Prostate gland (tissue), 2 donors: Measurements from ENCODE around the gene TBX2. TPM values are rescaled to one million over a fixed set of nuclear protein-coding genes. Genes with fewer than 3 reads are reported as not detected.

Source experiments
- DNase-seq: peaks from one replicate; pipeline ENCODE4 v3.0.0-alpha.2; 2019; ENCODE audit warnings: low spot score
- H3K27ac ChIP-seq, 2 donors: fragments of 200-600 bp; sonication (generic); 2 replicates each; pipeline ENCODE4 v1.5.1; 2017 to 2019
- H3K27me3 ChIP-seq: fragments of 200-600 bp; sonication (generic); replicated peaks from 2 replicates; pipeline ENCODE4 v1.5.1; 2019; ENCODE audit not compliant: insufficient read depth
- H3K36me3 ChIP-seq, 2 donors: fragments of 200-600 bp; sonication (generic); 1 replicate in 1 of 2; 2 replicates in 1 of 2; pipeline versions ENCODE4 v1.5.1 to v1.8.1; 2017 to 2019
- H3K4me1 ChIP-seq: fragments of 200-600 bp; sonication (generic); replicated peaks from 2 replicates; pipeline ENCODE4 v1.5.1; 2019
- H3K4me3 ChIP-seq, 2 donors: fragments of 200-600 bp; sonication (generic); 2 replicates each; pipeline ENCODE4 v1.5.1; 2017 to 2019
- H3K9me3 ChIP-seq: fragments of 200-600 bp; sonication (generic); 2 replicates; pipeline ENCODE4 v1.5.1; 2017
- CTCF ChIP-seq, 4 experiments: fragments of 200-600 bp in 2 of 4; fragments of 450-650 bp in 2 of 4; sonication (generic) in 2 of 4; IDR thresholded peaks; 1 replicate in 3 of 4; 2 replicates in 1 of 4; pipeline ENCODE4 v1.5.1; 2016 to 2019; ENCODE audit warnings: antibody characterized with exemption in 4 of 4, mild to moderate bottlenecking in 2 of 4, moderate library complexity in 2 of 4
- POLR2A ChIP-seq: fragments of 450-650 bp; IDR thresholded peaks from one replicate; pipeline ENCODE4 v1.6.1; 2016; ENCODE audit warnings: antibody characterized with exemption, mild to moderate bottlenecking
- POLR2AphosphoS5 ChIP-seq: sonication (generic); formaldehyde crosslinking; IDR thresholded peaks from one replicate; pipeline ENCODE4 v1.6.1; 2017; ENCODE audit warnings: antibody characterized with exemption
- WGBS: methylation state at CpG from one replicate; pipeline ENCODE4 v1.1.5; 2018; 5-methylcytosine and 5-hydroxymethylcytosine counted together
- intact Hi-C: fragments of 100-400 bp; cut with DNase I; formaldehyde crosslinking; loops from one replicate; pipeline ENCODE4 v1.14.2; 2022
- total RNA-seq, 2 donors: library from RNA; depleted of rRNA; stranded (reverse); fragments of >200 nt; gene quantifications; one replicate each; pipeline ENCODE4 v1.1.0, GENCODE V29; 2016

TBX2 gene
- total RNA-seq, 2 donors from 2014 or later: 9.2 to 34.1 TPM

GRCh38 chr17:61411011-61411260 is 11.3 kb downstream of the TBX2 start:
- intact Hi-C loops: loop anchor here (5.0 kb wide), 1 partner anchor 46 kb away; no protein-coding TSS in a partner anchor
- no peaks in the 10 kb centered on the region for H3K27me3 ChIP-seq
- 15% methylated on average over 14 of the region's 29 CpGs for WGBS
- H3K4me3 ChIP-seq: peak overlapping the region; percentile 52 to 55
- H3K4me1 ChIP-seq: no peaks in the 10 kb centered on the region
- DNase-seq: no peak
- peak overlapping the region; percentile 95 to 98 for H3K27ac ChIP-seq
- TF ChIP-seq POLR2AphosphoS5 (no peak), CTCF (IDR thresholded peaks at IDR 0.05) (no peak), POLR2A (no peak)
- H3K36me3 ChIP-seq: no peaks in the 10 kb centered on the region
- no peaks in the 10 kb centered on the region for H3K9me3 ChIP-seq

GRCh38 chr17:61411261-61412142 is 11.9 kb downstream of the TBX2 start:
- WGBS: 2% methylated on average over 61 of the region's 75 CpGs
- peak; percentile 73 for DNase-seq

DNA sequence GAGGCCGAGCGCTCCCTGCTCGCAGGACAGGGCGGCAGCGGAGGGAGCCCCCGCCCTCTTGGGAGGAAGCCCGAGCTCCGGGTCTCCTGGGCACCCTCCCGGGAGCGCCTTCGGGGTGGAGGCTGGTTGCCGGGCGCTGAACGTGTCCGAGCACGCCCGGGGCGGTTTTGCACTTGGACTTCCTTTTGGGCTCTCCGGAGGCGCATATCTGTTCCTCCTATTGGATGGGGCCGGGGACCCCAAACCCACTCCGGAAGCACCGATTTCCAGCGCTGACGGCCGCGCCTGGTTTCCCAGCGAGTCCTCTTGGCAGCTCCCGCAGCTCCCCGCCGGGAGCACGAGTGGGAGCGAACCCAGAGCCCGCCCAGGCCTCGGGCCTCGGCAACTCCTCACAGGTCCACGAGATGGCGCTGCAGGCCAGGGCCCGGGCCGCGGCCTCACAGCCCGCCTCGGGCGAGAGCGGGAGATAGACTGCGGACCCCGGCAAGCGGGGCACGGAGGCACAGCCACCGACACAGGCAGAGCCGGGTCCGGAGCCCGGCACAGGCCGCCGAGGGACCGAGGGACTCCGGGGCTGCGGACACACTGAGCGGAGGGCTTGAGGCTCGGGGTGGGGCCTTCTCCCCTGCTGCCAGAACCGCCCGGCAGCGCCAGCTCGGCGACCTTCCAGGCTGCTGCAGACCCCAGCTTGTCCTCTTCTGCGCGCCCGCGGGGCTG is 12.7 kb downstream of the TBX2 start:
- intact Hi-C loops: loop anchor here (1.0 to 5.0 kb wide), 4 partner anchors 45 to 653 kb away; partner anchors contain the start of gene MED13
- peak; percentile 65 for DNase-seq
- peak overlapping the region; percentile 52 to 55 for H3K4me3 ChIP-seq
- no peaks in the 10 kb centered on the region for H3K36me3 ChIP-seq
- no peaks in the 10 kb centered on the region for H3K4me1 ChIP-seq
- H3K9me3 ChIP-seq: no peaks in the 10 kb centered on the region
- WGBS: 0% methylated on average over 41 of the region's 69 CpGs
- H3K27me3 ChIP-seq: no peaks in the 10 kb centered on the region
- TF ChIP-seq CTCF (IDR thresholded peaks at IDR 0.05) (peak; percentile 97 to 99 (median 98)), POLR2AphosphoS5 (peak; percentile 18), POLR2A (no peak)
- H3K27ac ChIP-seq: peak overlapping the region; percentile 95 to 98

More at GRCh38 chr17:61411261-61412142, 11.9 kb downstream of the TBX2 start:
- no peaks in the 10 kb centered on the region for H3K36me3 ChIP-seq
- no peaks in the 10 kb centered on the region for H3K27me3 ChIP-seq
- peak overlapping the region; percentile 95 to 98 for H3K27ac ChIP-seq
- intact Hi-C loops: loop anchor here (1.0 to 5.0 kb wide), 4 partner anchors 46 to 654 kb away; partner anchors contain the start of gene MED13
- peak in 3 of 4 experiments; percentile 14 to 34 (median 19) for TF ChIP-seq CTCF (IDR thresholded peaks at IDR 0.05)
- no peak for TF ChIP-seq POLR2AphosphoS5
- H3K4me1 ChIP-seq: no peaks in the 10 kb centered on the region
- peak overlapping the region; percentile 52 to 55 for H3K4me3 ChIP-seq
- no peaks in the 10 kb centered on the region for H3K9me3 ChIP-seq

DNA sequence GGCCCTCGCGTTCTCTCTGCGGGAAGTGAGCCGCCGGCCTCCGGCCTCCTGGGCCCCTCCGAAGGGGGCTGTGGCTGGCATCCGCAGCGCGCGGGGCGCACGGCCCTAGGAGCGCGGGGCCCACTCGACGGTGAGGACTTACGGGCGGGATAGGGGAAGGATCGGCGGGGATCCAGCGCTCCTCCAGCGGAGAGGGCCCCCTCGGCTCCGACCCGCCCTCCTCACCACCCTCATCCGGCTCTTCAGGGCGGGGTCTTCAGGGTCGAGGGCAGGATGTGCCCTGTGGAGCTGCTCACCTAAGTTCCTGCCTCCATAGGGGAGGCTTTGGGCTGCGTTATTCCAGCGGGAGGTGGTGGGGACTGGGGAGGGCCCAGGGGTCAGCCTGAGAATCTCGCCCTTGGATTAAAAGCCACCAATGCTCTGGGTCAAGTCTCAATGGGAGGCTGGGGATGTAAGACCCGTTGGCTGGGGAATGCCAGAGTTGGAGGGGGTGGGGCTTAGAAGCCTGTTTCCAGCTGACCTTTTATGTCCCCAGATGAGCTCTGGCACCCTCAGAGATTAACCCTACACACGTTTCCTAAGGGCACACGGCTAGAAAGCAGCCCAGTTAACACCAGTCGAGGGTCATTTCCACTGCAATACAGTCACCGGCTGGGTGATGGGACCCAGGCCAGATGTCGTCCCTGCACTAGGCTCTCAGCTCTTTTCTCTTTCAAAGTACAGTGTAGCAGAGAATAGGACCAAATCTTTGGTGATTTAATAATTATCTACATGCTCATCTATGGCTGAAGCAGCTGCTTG is 13.4 kb downstream of the TBX2 start:
- no peaks in the 10 kb centered on the region for H3K4me1 ChIP-seq
- intact Hi-C loops: loop anchor here (1.0 to 5.0 kb wide), 4 partner anchors 44 to 652 kb away; partner anchors contain the start of gene MED13
- H3K36me3 ChIP-seq: no peaks in the 10 kb centered on the region
- H3K9me3 ChIP-seq: no peaks in the 10 kb centered on the region
- H3K27me3 ChIP-seq: no peaks in the 10 kb centered on the region
- 10% methylated on average over 29 of the region's 38 CpGs for WGBS
- no peak for DNase-seq
- peak overlapping the region; percentile 52 to 55 for H3K4me3 ChIP-seq
- H3K27ac ChIP-seq: peak overlapping the region; percentile 95 to 98
- no peak for TF ChIP-seq POLR2A
- TF ChIP-seq POLR2AphosphoS5: no peak
- no peak for TF ChIP-seq CTCF (IDR thresholded peaks at IDR 0.05)
